K562 (cell line): ENCODE results near the gene ATE1. TPM values are rescaled to one million over a fixed set of nuclear protein-coding genes. Genes with fewer than 3 reads are reported as not detected.

Experiments used
- ATAC-seq: fragments of 200-7000 bp; cut with Tn5 transposase; 3 replicates; pipeline ENCODE4 v1.9.1; 2020; ENCODE audit warnings: moderate library complexity
- BruUV-seq: library from RNA; stranded (reverse); fragments of 400-500 nt; replicated peaks from 2 replicates; lab custom pipeline; 2021; lab: Mats Ljungman, UMichigan
- CTCF ChIA-PET: fragments of 300-600 bp; formaldehyde crosslinking; extraction: SDS; loops from one replicate; lab custom pipeline; 2021; ENCODE audit warnings: low intra/inter-chr PET ratio; lab: Yijun Ruan, JAX
- POLR2A ChIA-PET: fragments of 300-600, 350-650 bp; sonication (Branson Sonifier 250); formaldehyde crosslinking; extraction: SDS; loops from one replicate; lab custom pipeline; 2021; ENCODE audit warnings: antibody characterized with exemption, inconsistent platforms; lab: Yijun Ruan, JAX
- DNase-seq, 4 experiments: peaks; one replicate each; pipeline versions ENCODE4 v3.0.0 to v3.0.0-alpha.2; 2011 to 2018; ENCODE audit warnings: low spot score in 3 of 4, mixed read lengths in 3 of 4; ENCODE audit errors: extremely low read depth in 1 of 4
- FAIRE-seq: peaks from 2 replicates; lab custom pipeline; 2011; peaks lifted over from hg19 to GRCh38; lab: Jason Lieb, UNC
- H2AFZ ChIP-seq: 2 replicates; pipeline ENCODE4 v1.6.0; 2011; ENCODE audit warnings: low read depth, low read length, control low read depth, inconsistent platforms
- H3K27ac ChIP-seq: fragments of 200-600 bp; 3 replicates; pipeline ENCODE4 v1.8.0; 2011; ENCODE audit warnings: low read depth, mild to moderate bottlenecking, control low read depth, inconsistent platforms, low read length, moderate library complexity, mixed read lengths; ENCODE audit errors: extremely low read depth
- H3K27me3 ChIP-seq, 2 experiments: fragments of 300-600 bp in 1 of 2; 2 replicates in 1 of 2; 3 replicates in 1 of 2; pipeline versions ENCODE4 v1.6.0 to v1.8.0; 2011; ENCODE audit warnings: inconsistent platforms in 2 of 2, low read length in 2 of 2, mild to moderate bottlenecking in 1 of 2, mixed read lengths in 1 of 2, moderate library complexity in 1 of 2; ENCODE audit not compliant: control insufficient read depth in 2 of 2, insufficient read depth in 2 of 2
- H3K36me3 ChIP-seq: fragments of 300-600 bp; 3 replicates; pipeline ENCODE4 v1.8.0; 2011; ENCODE audit warnings: mild to moderate bottlenecking, low read length, inconsistent platforms; ENCODE audit not compliant: control insufficient read depth, insufficient read depth
- H3K4me1 ChIP-seq, 2 experiments: fragments of 200-600 bp in 1 of 2; replicated peaks in 1 of 2; 2 replicates in 1 of 2; 3 replicates in 1 of 2; pipeline versions ENCODE4 v1.5.1 to v1.8.0; 2011; ENCODE audit warnings: inconsistent platforms in 2 of 2, low read length in 2 of 2, mild to moderate bottlenecking in 1 of 2, mixed read lengths in 1 of 2, moderate library complexity in 1 of 2; ENCODE audit not compliant: control insufficient read depth in 2 of 2, insufficient read depth in 2 of 2
- H3K4me2 ChIP-seq: 2 replicates; pipeline ENCODE4 v1.6.1; 2011; ENCODE audit warnings: low read length, control low read depth, inconsistent platforms, mixed read lengths; ENCODE audit not compliant: insufficient read depth
- H3K4me3 ChIP-seq: fragments of 200-600 bp; sonication (generic), shearing (Covaris generic); 2 replicates; pipeline ENCODE4 v1.5.1; 2016; ENCODE audit warnings: control low read depth, inconsistent platforms
- H3K79me2 ChIP-seq: fragments of 200-600 bp; 3 replicates; pipeline ENCODE4 v1.8.0; 2011; ENCODE audit warnings: low read length, inconsistent platforms; ENCODE audit not compliant: control insufficient read depth, insufficient read depth
- H3K9ac ChIP-seq, 2 experiments: 2 replicates each; pipeline versions ENCODE4 v1.6.0 to v1.6.1; 2011; ENCODE audit warnings: low read depth in 2 of 2, low read length in 2 of 2, control low read depth in 1 of 2, inconsistent platforms in 1 of 2, mild to moderate bottlenecking in 1 of 2, mixed read lengths in 1 of 2; ENCODE audit not compliant: insufficient read depth in 1 of 2
- H3K9me1 ChIP-seq: one replicate; pipeline ENCODE4 v1.6.0; 2011; ENCODE audit warnings: inconsistent platforms, mild to moderate bottlenecking, low read length, moderate library complexity; ENCODE audit not compliant: control insufficient read depth, insufficient read depth
- H3K9me3 ChIP-seq: replicated peaks from 2 replicates; pipeline ENCODE4 v1.5.1; 2011; ENCODE audit warnings: low read depth, low read length, inconsistent platforms; ENCODE audit not compliant: control insufficient read depth, insufficient read depth
- H4K20me1 ChIP-seq: replicated peaks from 2 replicates; pipeline ENCODE4 v1.6.1; 2011; ENCODE audit warnings: low read length, inconsistent platforms, mixed read lengths; ENCODE audit not compliant: control insufficient read depth, insufficient read depth
- PHF8 ChIP-seq: fragments of 200-600 bp; sonication (generic); IDR thresholded peaks from 2 replicates; pipeline ENCODE4 v1.6.1; 2012; ENCODE audit warnings: mixed run types, mild to moderate bottlenecking, inconsistent platforms, low read length, moderate library complexity, borderline replicate concordance
- SMARCC2 ChIP-seq: fragments of 450-650 bp; IDR thresholded peaks from 2 replicates; pipeline ENCODE4 v1.6.1; 2017; ENCODE audit warnings: antibody characterized with exemption, moderate library complexity, mild to moderate bottlenecking, low read depth
- TCF3 ChIP-seq: sonication (generic); formaldehyde crosslinking; IDR thresholded peaks from 2 replicates; pipeline ENCODE4 v1.4.0; 2020; ENCODE audit warnings: mild to moderate bottlenecking, missing genetic modification reagents
- ZEB2 ChIP-seq: fragments of 450-650 bp; IDR thresholded peaks from 2 replicates; pipeline ENCODE4 v1.6.1; 2016
- ZFX ChIP-seq: sonication (generic); formaldehyde crosslinking; IDR thresholded peaks from 2 replicates; pipeline ENCODE4 v1.8.0; 2022; ENCODE audit warnings: mild to moderate bottlenecking, missing genetic modification reagents, moderate library complexity
- ZNF253 ChIP-seq: fragments of 250-450 bp; sonication (Bioruptor Pico); conservative IDR thresholded peaks from 2 replicates; pipeline ENCODE4 v1.6.1; 2021; ENCODE audit warnings: mild to moderate bottlenecking
- ZNF316 ChIP-seq: fragments of 450-650 bp; IDR thresholded peaks from 2 replicates; pipeline ENCODE4 v1.6.1; 2016
- WGBS: fragments of 100-300 bp; shearing (Covaris generic); methylation state at CpG from one replicate; pipeline ENCODE4 v1.1.6; 2016; ENCODE audit warnings: low coverage, mixed read lengths; ENCODE audit not compliant: insufficient coverage; ENCODE audit errors: missing lambda C conversion rate; 5-methylcytosine and 5-hydroxymethylcytosine counted together
- in situ Hi-C: fragments of 300-500 bp; cut with MboI; formaldehyde crosslinking; loops from 4 replicates; pipeline ENCODE4 v1.15.0; 2018; ENCODE audit warnings: inconsistent platforms, mixed read lengths
- intact Hi-C: fragments of 100-400 bp; cut with micrococcal nuclease; formaldehyde crosslinking; loops from 2 replicates; pipeline ENCODE4 v1.14.2; 2022
- polyA plus RNA-seq, 8 experiments: library from polyadenylated mRNA; depleted of rRNA in 4 of 8; stranded (reverse) in 5 of 8; unstranded in 3 of 8; fragments of >200 nt; fragmentation: Nextera tagmentation in 2 of 8; fragmentation: Illumina TruSeq in 1 of 8; extraction: Ambion mirVana in 2 of 8; extraction: Trizol in 1 of 8; gene quantifications; 2 replicates each; pipeline versions ENCODE4 v1.2.1 to v1.2.3, GENCODE V29; 2011 to 2014; ENCODE audit warnings: inconsistent platforms in 1 of 8, missing spikeins in 1 of 8
- total RNA-seq, 7 experiments: library from RNA; depleted of rRNA in 6 of 7; stranded (reverse); fragments of >200 nt in 6 of 7; fragmentation: Illumina TruSeq in 2 of 7; extraction: Trizol in 2 of 7; gene quantifications; 2 replicates each; pipeline versions ENCODE4 v1.2.1 to v1.2.3, GENCODE V29; 2011 to 2021; ENCODE audit warnings: low replicate concordance in 1 of 7
- TF ChIP-seq, protein P1 (sequence below): fragments of 250-450 bp; sonication (Bioruptor Pico); IDR thresholded peaks from 2 replicates; pipeline ENCODE4 v1.9.0; 2021; ENCODE audit warnings: mild to moderate bottlenecking

The ATE1 gene
- total and polyA plus RNA-seq, 9 of the 15 experiments (the other 6 are each of a cell fraction or from before 2014, with no cell fraction given), result 3.0 to 14.2 (median 8.8) TPM

- Histone ChIP-seq H4K20me1 (no peaks in the 10 kb centered on the region), H3K9ac (no peak overlapping the region), H3K27me3 (no peaks in the 10 kb centered on the region), H3K36me3 (no peaks in the 10 kb centered on the region), H3K4me1 (no peaks in the 10 kb centered on the region), H3K4me3 (no peak overlapping the region), H3K79me2 (no peaks in the 10 kb centered on the region), H3K9me3 (no peaks in the 10 kb centered on the region), H2AFZ (no peak overlapping the region)
- CTCF ChIA-PET, result no interaction called here
- no peak for DNase-seq
- no peak for FAIRE-seq
- intact Hi-C loops, result no loop called here
- POLR2A ChIA-PET, result no interaction called here
- TF ChIP-seq ZNF316, result 0 out of 2 replicates have a peak, but pooled peaks have one; percentile 1
- TF ChIP-seq, protein P1, sequence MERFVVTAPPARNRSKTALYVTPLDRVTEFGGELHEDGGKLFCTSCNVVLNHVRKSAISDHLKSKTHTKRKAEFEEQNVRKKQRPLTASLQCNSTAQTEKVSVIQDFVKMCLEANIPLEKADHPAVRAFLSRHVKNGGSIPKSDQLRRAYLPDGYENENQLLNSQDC, result no peak
- no peak for TF ChIP-seq ZEB2
- TF ChIP-seq, all 486 proteins: peak for 1
- no TSS peak for BruUV-seq
- Histone ChIP-seq H3K27ac (no peak overlapping the region), H3K4me2 (no peak overlapping the region), H3K9me1 (no peaks in the 10 kb centered on the region)
- in situ Hi-C loops, result no loop called here
- 60% methylated on average over 7 of the region's 8 CpGs for WGBS
- no peak for ATAC-seq
These were observed 130.3 kb downstream of the ATE1 start for GRCh38 chr10:121797490-121797889.

GRCh38 chr10:121796342-121796741 is 131.5 kb downstream of the ATE1 start:
- no peaks in the 10 kb centered on the region for H3K79me2 ChIP-seq
- ATAC-seq (no peak), DNase-seq (no peak), FAIRE-seq (no peak)
- H3K4me1 ChIP-seq, result no peaks in the 10 kb centered on the region
- H3K27me3 ChIP-seq, result no peaks in the 10 kb centered on the region
- H3K36me3 ChIP-seq, result no peaks in the 10 kb centered on the region
- no peak overlapping the region for H2AFZ ChIP-seq
- CTCF ChIA-PET, result no interaction called here
- 58% methylated on average over 3 of the region's 3 CpGs for WGBS
- no peaks in the 10 kb centered on the region for H3K9me3 ChIP-seq
- TF ChIP-seq SMARCC2, result no peak
- TF ChIP-seq ZNF253 (CRISPR knock-in tag), result no peak
- TF ChIP-seq PHF8, result no peak
- no peak for TF ChIP-seq TCF3 (CRISPR knock-in tag)
- TF ChIP-seq ZFX (CRISPR knock-in tag), result no peak
- intact Hi-C loops (no loop called here), in situ Hi-C loops (no loop called here)
- H3K4me3 ChIP-seq, result no peak overlapping the region
- POLR2A ChIA-PET, result no interaction called here
- BruUV-seq, result no TSS peak
- no peaks in the 10 kb centered on the region for H3K9me1 ChIP-seq
- H3K27ac ChIP-seq, result no peak overlapping the region
- no peak overlapping the region for H3K9ac ChIP-seq
- no peak overlapping the region for H3K4me2 ChIP-seq
- H4K20me1 ChIP-seq, result no peaks in the 10 kb centered on the region
